ENCODE measurements around the gene SIPA1L3.

Gene SIPA1L3

DNA sequence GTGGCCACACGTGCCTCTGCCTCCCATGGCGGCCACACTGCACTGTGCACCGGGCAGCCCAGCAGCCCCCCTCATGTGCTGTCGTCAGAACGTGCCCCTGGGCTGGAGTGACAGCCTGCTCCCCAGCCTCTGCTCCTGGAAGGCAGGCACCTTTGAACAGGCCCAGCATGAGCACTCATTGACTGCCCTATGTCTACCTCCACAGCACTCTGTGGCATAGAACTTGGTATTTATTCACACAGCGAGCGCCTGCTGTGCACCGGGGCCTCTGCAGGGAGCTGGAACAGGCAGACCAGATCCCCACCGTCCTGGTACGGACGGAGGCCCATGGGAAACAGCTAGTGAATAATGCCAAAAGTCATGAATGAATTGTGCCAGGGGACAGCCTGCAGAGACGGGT is 263.3 kb downstream of the SIPA1L3 start:
- H3K36me3 ChIP-seq (ENCODE audit: control insufficient read depth, insufficient read depth, low read length), result peaks cover under 1% of the 10 kb centered on the region; the same call in 1 of the 2 replicates
- no CpG with 5 or more reads among the region's 12 CpGs for WGBS (ENCODE audit: insufficient coverage, insufficient read length)

DNA sequence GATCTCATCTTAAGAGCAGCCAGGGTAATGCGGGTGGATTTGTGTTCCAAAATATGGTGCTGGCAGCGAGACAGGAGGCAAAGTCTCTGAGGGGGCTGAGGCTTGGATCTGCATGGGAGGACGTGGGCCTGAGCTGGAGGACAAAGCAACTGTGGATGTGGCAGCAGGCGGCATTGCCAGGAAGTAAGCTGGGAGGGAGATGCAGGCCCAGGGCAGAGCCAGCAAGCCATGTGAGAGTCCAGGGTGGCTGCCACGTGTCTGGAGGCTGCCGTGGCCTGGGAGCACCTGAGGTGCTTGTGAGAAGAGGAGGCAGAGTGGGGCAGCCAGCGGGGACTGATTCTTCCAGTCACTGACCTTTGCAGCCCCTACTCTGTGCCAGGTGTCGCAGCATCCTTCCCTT is 265.0 kb downstream of the SIPA1L3 start:
- Histone ChIP-seq H3K9me3 (ENCODE audit: control insufficient read depth, insufficient read depth, low read length) (no peaks in the 10 kb centered on the region), H3K4me1 (ENCODE audit: control insufficient read depth, insufficient read depth, low read length) (peaks cover 2% of the 10 kb centered on the region; the same call in 1 of the 2 replicates), H3K36me3 (ENCODE audit: control insufficient read depth, insufficient read depth, low read length) (no peaks in the 10 kb centered on the region; the same call in 1 of the 2 replicates), H3K27ac (ENCODE audit: low read length) (no peak overlapping the region), H3K4me3 (ENCODE audit: low read length) (no peak overlapping the region), H3K27me3 (ENCODE audit: control insufficient read depth, insufficient read depth, low read length) (no peaks in the 10 kb centered on the region)
- DNase-seq (ENCODE audit: low read depth, low spot score), result no peak
- WGBS (ENCODE audit: insufficient coverage, insufficient read length), result no CpG with 5 or more reads among the region's 8 CpGs

More for the DNA sequence above, 263.3 kb downstream of the SIPA1L3 start:
- no peak overlapping the region for H3K27ac ChIP-seq (ENCODE audit: low read length)
- no peak for DNase-seq (ENCODE audit: low read depth, low spot score)
- H3K27me3 ChIP-seq (ENCODE audit: control insufficient read depth, insufficient read depth, low read length), result no peaks in the 10 kb centered on the region
- H3K4me1 ChIP-seq (ENCODE audit: control insufficient read depth, insufficient read depth, low read length), result peaks cover 2% of the 10 kb centered on the region; the same call in 1 of the 2 replicates
- no peaks in the 10 kb centered on the region for H3K9me3 ChIP-seq (ENCODE audit: control insufficient read depth, insufficient read depth, low read length)
- no peak overlapping the region for H3K4me3 ChIP-seq (ENCODE audit: low read length)

GRCh38 chr19:38173291-38174041 is 266.5 kb downstream of the SIPA1L3 start:
- Histone ChIP-seq H3K36me3 (ENCODE audit: control insufficient read depth, insufficient read depth, low read length) (no peaks in the 10 kb centered on the region; the same call in 1 of the 2 replicates), H3K4me3 (ENCODE audit: low read length) (no peak overlapping the region), H3K9me3 (ENCODE audit: control insufficient read depth, insufficient read depth, low read length) (no peaks in the 10 kb centered on the region), H3K27ac (ENCODE audit: low read length) (no peak overlapping the region), H3K4me1 (ENCODE audit: control insufficient read depth, insufficient read depth, low read length) (peaks cover 2% of the 10 kb centered on the region; the same call in 1 of the 2 replicates), H3K27me3 (ENCODE audit: control insufficient read depth, insufficient read depth, low read length) (no peaks in the 10 kb centered on the region)
- no CpG with 5 or more reads among the region's 22 CpGs for WGBS (ENCODE audit: insufficient coverage, insufficient read length)
- DNase-seq (ENCODE audit: low read depth, low spot score), result no peak

GRCh38 chr19:38175422-38175821 is 268.4 kb downstream of the SIPA1L3 start:
- Histone ChIP-seq H3K27ac (ENCODE audit: low read length) (no peak overlapping the region), H3K4me1 (ENCODE audit: control insufficient read depth, insufficient read depth, low read length) (no peaks in the 10 kb centered on the region; the same call in 1 of the 2 replicates), H3K9me3 (ENCODE audit: control insufficient read depth, insufficient read depth, low read length) (no peaks in the 10 kb centered on the region), H3K36me3 (ENCODE audit: control insufficient read depth, insufficient read depth, low read length) (no peaks in the 10 kb centered on the region; the same call in 1 of the 2 replicates), H3K27me3 (ENCODE audit: control insufficient read depth, insufficient read depth, low read length) (no peaks in the 10 kb centered on the region), H3K4me3 (ENCODE audit: low read length) (no peak overlapping the region)
- no CpG with 5 or more reads among the region's 6 CpGs for WGBS (ENCODE audit: insufficient coverage, insufficient read length)
- no peak for DNase-seq (ENCODE audit: low read depth, low spot score)

- Histone ChIP-seq H3K4me3 (ENCODE audit: low read length) (no peak overlapping the region), H3K36me3 (ENCODE audit: control insufficient read depth, insufficient read depth, low read length) (no peaks in the 10 kb centered on the region), H3K27ac (ENCODE audit: low read length) (no peak overlapping the region), H3K27me3 (ENCODE audit: control insufficient read depth, insufficient read depth, low read length) (no peaks in the 10 kb centered on the region), H3K9me3 (ENCODE audit: control insufficient read depth, insufficient read depth, low read length) (no peaks in the 10 kb centered on the region), H3K4me1 (ENCODE audit: control insufficient read depth, insufficient read depth, low read length) (peaks cover 5% of the 10 kb centered on the region)
- WGBS (ENCODE audit: insufficient coverage, insufficient read length), result no CpG with 5 or more reads among the region's 3 CpGs
- no peak for DNase-seq (ENCODE audit: low read depth, low spot score)
These were observed 273.1 kb downstream of the SIPA1L3 start for GRCh38 chr19:38180071-38180470.

GRCh38 chr19:38182536-38183210 is 275.7 kb downstream of the SIPA1L3 start:
- Histone ChIP-seq H3K4me3 (ENCODE audit: low read length) (no peak overlapping the region), H3K36me3 (ENCODE audit: control insufficient read depth, insufficient read depth, low read length) (no peaks in the 10 kb centered on the region), H3K27me3 (ENCODE audit: control insufficient read depth, insufficient read depth, low read length) (no peaks in the 10 kb centered on the region), H3K27ac (ENCODE audit: low read length) (no peak overlapping the region), H3K4me1 (ENCODE audit: control insufficient read depth, insufficient read depth, low read length) (peaks cover 5% of the 10 kb centered on the region), H3K9me3 (ENCODE audit: control insufficient read depth, insufficient read depth, low read length) (no peaks in the 10 kb centered on the region)
- WGBS (ENCODE audit: insufficient coverage, insufficient read length), result no CpG with 5 or more reads among the region's 21 CpGs
- DNase-seq (ENCODE audit: low read depth, low spot score), result no peak

DNA sequence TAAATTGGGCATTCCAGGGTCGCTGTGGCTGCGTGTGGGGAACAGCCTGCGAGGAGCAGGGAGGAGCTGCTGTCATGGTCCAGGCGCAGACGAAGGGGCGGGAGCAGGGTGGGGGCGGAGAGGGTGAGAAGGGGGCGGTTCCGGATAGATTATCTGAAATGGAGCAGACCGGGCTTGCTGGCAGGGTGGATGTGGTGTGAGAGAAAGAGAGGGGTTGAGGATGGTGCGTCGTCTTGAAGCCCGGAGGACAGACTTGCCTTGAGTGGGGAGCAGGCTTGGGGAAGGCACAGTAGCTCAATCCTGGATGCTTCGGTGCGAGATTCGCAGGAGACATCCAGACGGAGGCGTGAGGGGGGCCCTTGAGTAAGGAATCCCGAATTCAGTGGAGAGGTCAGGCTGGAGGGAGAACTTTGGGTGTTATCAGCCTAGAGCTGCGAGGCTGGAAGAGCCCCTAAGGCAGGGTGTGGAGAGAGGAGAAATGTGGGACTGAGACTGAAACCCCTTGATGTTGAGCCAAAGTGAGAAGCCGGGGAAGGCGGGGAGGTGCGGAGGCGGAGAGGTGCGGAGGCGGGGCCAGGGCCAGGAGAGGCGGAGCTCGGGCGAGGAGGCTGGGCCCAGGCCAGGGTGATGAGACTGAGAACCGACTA is 276.4 kb downstream of the SIPA1L3 start:
- Histone ChIP-seq H3K4me3 (ENCODE audit: low read length) (peak overlapping the region; percentile 21; the same call in 1 of the 2 replicates), H3K36me3 (ENCODE audit: control insufficient read depth, insufficient read depth, low read length) (no peaks in the 10 kb centered on the region), H3K27ac (ENCODE audit: low read length) (no peak overlapping the region), H3K9me3 (ENCODE audit: control insufficient read depth, insufficient read depth, low read length) (no peaks in the 10 kb centered on the region), H3K27me3 (ENCODE audit: control insufficient read depth, insufficient read depth, low read length) (no peaks in the 10 kb centered on the region), H3K4me1 (ENCODE audit: control insufficient read depth, insufficient read depth, low read length) (peaks cover 5% of the 10 kb centered on the region)
- WGBS (ENCODE audit: insufficient coverage, insufficient read length), result no CpG with 5 or more reads among the region's 30 CpGs
- peak; percentile 39 for DNase-seq (ENCODE audit: low read depth, low spot score)

DNA sequence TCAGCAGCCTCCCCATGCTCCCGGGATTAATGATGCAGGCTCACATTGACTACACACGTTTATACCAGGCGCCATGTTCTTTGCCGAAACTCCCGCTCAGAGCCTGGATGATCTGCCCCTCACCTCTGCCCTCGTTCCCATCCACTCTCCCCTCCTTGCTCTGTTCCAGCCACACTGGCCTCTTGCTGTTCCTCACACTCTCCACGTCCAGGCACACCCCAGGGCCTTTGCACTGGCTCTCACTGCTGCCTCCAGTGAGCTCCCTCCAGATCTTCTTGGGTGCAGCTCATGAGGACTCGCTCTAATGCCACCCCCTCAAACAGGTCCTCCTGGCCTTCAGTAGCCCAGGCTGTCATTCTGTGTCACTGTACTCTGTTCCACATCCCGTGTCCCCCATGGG is 277.8 kb downstream of the SIPA1L3 start:
- H3K36me3 ChIP-seq (ENCODE audit: control insufficient read depth, insufficient read depth, low read length), result no peaks in the 10 kb centered on the region
- H3K27me3 ChIP-seq (ENCODE audit: control insufficient read depth, insufficient read depth, low read length), result no peaks in the 10 kb centered on the region
- no CpG with 5 or more reads among the region's 9 CpGs for WGBS (ENCODE audit: insufficient coverage, insufficient read length)

DNA sequence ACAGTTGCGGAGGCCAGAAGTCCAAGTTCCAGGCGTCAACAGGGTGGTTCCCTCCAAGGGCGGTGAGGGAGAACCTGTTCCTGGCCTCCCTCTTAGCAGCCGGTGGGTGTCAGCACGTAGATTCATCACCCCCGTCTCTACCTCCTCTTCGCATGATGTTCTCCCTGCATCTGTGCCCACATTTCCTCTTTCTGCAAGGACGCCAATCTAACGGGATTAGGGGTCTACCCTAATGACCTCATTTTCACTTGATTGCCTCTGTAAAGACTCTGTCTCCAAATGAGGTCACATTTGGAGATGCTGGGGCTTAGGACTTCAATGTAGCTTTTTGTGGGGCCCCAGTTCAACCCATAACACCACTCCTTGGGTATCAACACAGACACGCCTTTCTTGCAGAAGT is 278.6 kb downstream of the SIPA1L3 start:
- no peaks in the 10 kb centered on the region for H3K9me3 ChIP-seq (ENCODE audit: control insufficient read depth, insufficient read depth, low read length)
- H3K4me3 ChIP-seq (ENCODE audit: low read length), result no peak overlapping the region
- DNase-seq (ENCODE audit: low read depth, low spot score), result no peak
- peaks cover 5% of the 10 kb centered on the region for H3K4me1 ChIP-seq (ENCODE audit: control insufficient read depth, insufficient read depth, low read length)
- H3K36me3 ChIP-seq (ENCODE audit: control insufficient read depth, insufficient read depth, low read length), result no peaks in the 10 kb centered on the region
- H3K27ac ChIP-seq (ENCODE audit: low read length), result no peak overlapping the region
- no peaks in the 10 kb centered on the region for H3K27me3 ChIP-seq (ENCODE audit: control insufficient read depth, insufficient read depth, low read length)
- no CpG with 5 or more reads among the region's 10 CpGs for WGBS (ENCODE audit: insufficient coverage, insufficient read length)

More for the DNA sequence above, 277.8 kb downstream of the SIPA1L3 start:
- H3K4me1 ChIP-seq (ENCODE audit: control insufficient read depth, insufficient read depth, low read length), result peaks cover 5% of the 10 kb centered on the region
- H3K4me3 ChIP-seq (ENCODE audit: low read length), result no peak overlapping the region
- no peaks in the 10 kb centered on the region for H3K9me3 ChIP-seq (ENCODE audit: control insufficient read depth, insufficient read depth, low read length)
- no peak overlapping the region for H3K27ac ChIP-seq (ENCODE audit: low read length)
- no peak for DNase-seq (ENCODE audit: low read depth, low spot score)

DNA sequence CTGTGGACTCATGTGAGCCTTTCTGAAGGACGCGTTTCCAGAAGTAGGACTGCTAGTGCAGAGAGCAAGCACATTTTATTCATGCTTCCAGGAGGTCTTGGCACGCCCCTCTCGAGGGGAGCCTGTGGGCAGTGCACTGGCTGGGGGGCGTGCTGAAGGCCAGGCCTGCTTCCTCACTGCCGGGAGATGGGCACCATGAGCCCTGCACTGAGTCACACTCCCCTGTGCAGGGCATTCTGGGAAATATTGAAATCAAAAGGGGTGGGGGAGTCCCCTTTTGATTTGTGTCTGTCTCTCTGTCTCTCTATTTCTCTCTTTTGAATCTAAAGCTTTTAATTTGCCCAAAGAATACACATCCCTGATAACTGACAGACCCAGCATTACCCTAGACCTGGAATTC is 283.1 kb downstream of the SIPA1L3 start:
- no peaks in the 10 kb centered on the region for H3K4me1 ChIP-seq (ENCODE audit: control insufficient read depth, insufficient read depth, low read length)
- no peak overlapping the region for H3K27ac ChIP-seq (ENCODE audit: low read length)
- no peaks in the 10 kb centered on the region for H3K27me3 ChIP-seq (ENCODE audit: control insufficient read depth, insufficient read depth, low read length)
- DNase-seq (ENCODE audit: low read depth, low spot score), result no peak
- no peaks in the 10 kb centered on the region for H3K9me3 ChIP-seq (ENCODE audit: control insufficient read depth, insufficient read depth, low read length)
- H3K36me3 ChIP-seq (ENCODE audit: control insufficient read depth, insufficient read depth, low read length), result no peaks in the 10 kb centered on the region; the same call in none of the 2 replicates
- no CpG with 5 or more reads among the region's 6 CpGs for WGBS (ENCODE audit: insufficient coverage, insufficient read length)
- H3K4me3 ChIP-seq (ENCODE audit: low read length), result no peak overlapping the region

Measured in iPS DF 6.9 (cell line).